ENCODE measurements around the gene DDX20. TPM values are rescaled to one million over a fixed set of nuclear protein-coding genes. Genes with fewer than 3 reads are reported as not detected.
"Not testable (repeated sequence)": the region's sequence is repeated elsewhere in the genome, so short reads cannot be mapped to it uniquely, and the experiment has no call there.

Gene DDX20
- polyA plus RNA-seq, 1 experiment = 6.9 TPM

DNA sequence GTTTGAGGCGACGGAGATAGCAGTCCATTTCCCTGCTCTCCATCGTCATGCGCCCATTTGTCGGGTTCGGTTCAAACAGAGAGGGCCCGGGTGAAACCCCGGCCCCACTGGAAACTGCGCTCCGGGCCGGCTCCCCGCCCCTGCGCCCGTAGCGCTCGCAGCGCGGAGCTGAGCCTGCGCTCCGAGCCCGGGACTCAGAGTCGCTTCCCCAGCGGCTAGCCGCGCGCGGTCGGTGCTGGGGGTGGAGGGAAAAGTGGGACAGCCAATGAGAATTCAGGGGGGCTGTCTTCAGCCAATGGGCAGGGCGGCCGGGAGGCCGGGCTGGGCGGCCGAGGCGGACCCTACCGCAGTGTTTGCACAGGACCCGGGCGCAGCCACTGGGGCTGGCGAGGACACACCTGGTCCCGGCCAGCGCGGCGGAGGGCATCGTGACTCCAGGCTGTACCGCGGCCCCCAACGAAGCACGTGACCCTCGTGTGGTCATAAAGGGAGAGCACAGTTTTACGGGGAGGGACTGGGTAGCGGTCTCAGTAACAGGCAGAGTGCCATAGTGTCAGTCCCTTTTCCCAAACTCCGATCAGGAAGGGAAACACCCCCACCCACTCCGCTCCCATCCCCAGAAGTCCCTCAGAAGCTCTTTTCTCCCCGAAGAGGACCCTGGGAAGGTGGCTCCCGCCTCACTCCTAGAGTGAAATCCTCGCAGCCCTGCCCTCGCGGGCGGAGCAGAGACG lies 16.3 kb upstream of the DDX20 start, which contains the start of gene INKA2:
TSS of gene INKA2 (minus strand) at position 202 of the 731 bp plus-strand sequence. CDS start at position 49, 153 bp downstream.
- Histone ChIP-seq H3K36me3 (ENCODE audit: control insufficient read depth, insufficient read depth, low read length) (no peaks in the 10 kb centered on the region), H3K4me3 (ENCODE audit: low read depth, low read length) (peak within 1 kb of the TSS; percentile 62), H3K27me3 (ENCODE audit: control insufficient read depth, insufficient read depth, low read length) (no peaks in the 10 kb centered on the region)
- TF ChIP-seq, protein P1, sequence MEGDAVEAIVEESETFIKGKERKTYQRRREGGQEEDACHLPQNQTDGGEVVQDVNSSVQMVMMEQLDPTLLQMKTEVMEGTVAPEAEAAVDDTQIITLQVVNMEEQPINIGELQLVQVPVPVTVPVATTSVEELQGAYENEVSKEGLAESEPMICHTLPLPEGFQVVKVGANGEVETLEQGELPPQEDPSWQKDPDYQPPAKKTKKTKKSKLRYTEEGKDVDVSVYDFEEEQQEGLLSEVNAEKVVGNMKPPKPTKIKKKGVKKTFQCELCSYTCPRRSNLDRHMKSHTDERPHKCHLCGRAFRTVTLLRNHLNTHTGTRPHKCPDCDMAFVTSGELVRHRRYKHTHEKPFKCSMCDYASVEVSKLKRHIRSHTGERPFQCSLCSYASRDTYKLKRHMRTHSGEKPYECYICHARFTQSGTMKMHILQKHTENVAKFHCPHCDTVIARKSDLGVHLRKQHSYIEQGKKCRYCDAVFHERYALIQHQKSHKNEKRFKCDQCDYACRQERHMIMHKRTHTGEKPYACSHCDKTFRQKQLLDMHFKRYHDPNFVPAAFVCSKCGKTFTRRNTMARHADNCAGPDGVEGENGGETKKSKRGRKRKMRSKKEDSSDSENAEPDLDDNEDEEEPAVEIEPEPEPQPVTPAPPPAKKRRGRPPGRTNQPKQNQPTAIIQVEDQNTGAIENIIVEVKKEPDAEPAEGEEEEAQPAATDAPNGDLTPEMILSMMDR (IDR thresholded peaks at IDR 0.05; ENCODE audit: insufficient read depth, low read depth, low read length) = no peak
- CTCF ChIA-PET = interaction anchor here (0.6 to 4.0 kb wide), 7 partner anchors 8 to 231 kb away, joined by 3 to 14 read pairs (median 4); no protein-coding TSS in a partner anchor
- no peak for DNase-seq (ENCODE audit: low read depth)
- POLR2A ChIA-PET = interaction anchor here (0.7 to 1.2 kb wide), 2 partner anchors 50 to 232 kb away, joined by 5 to 6 read pairs; no protein-coding TSS in a partner anchor

DNA sequence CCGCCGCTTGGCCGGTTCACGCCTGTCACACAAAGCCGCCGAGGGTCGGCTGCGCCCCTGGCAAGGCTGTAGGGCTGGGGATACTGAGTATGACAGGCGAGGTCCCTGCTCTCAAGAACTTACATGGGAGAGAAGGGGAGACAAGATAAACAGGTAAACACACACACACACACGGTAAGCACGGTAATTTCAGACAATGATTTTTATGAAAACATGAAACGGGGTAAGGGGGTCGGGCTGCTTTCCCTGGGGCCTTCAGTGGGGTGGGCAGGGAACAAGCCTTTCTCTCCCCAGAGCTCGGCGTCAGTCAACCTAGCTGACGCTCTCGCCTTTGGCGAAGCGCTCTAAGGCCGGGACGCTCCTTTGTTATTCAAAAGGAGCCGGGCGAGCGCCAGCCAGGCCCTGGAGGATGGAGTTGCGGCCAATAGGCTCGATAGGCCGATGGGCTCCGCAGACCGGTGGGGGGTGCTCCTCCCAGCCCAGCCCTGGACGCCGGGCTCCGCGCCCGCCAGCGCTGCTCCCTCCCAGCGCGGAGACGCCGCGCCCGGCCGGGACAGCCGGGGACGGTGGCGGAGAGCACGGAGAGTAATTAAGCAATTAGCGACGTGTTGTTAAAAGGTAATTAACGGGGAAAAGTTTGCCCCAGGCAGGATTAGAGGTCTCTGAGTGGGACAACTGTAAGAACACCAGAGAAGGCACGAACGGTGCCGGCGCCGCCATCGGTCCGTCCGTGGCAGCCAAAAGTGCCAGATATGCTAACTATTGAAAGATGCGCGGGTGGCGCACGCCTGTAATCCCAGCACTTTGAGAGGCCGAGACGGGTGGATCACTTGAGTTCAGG lies 15.6 kb upstream of the DDX20 start:
- Histone ChIP-seq H3K27me3 (ENCODE audit: control insufficient read depth, insufficient read depth, low read length) (no peaks in the 10 kb centered on the region), H3K4me3 (ENCODE audit: low read depth, low read length) (peak overlapping the region; percentile 62), H3K36me3 (ENCODE audit: control insufficient read depth, insufficient read depth, low read length) (no peaks in the 10 kb centered on the region)
- TF ChIP-seq, protein P1 (IDR thresholded peaks at IDR 0.05; ENCODE audit: insufficient read depth, low read depth, low read length) = no peak
- DNase-seq (ENCODE audit: low read depth) = no peak
- POLR2A ChIA-PET = no interaction called here
- CTCF ChIA-PET = interaction anchor here (1.4 to 4.0 kb wide), 3 partner anchors 15 to 232 kb away, joined by 6 to 14 read pairs (median 8); no protein-coding TSS in a partner anchor

DNA sequence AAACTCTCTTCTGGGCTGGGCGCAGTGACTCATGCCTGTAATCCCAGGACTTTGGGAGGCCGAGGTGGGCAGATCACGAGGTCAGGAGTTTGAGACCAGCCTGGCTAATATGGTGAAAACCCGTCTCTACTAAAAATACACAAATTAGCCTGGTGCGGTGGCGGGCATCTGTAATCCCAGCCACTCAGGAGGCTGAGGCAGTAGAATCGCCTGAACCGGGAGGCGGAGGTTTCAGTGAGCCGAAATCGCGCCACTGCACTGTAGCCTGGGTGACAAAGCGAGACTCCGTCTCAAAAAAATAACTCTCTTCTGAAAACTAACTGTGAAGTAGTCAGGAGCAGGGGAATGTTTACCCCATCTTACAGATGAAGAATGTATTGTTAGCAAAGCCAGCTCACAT lies 13.4 kb upstream of the DDX20 start:
- H3K4me3 ChIP-seq (ENCODE audit: low read depth, low read length); H3K36me3 ChIP-seq (ENCODE audit: control insufficient read depth, insufficient read depth, low read length); POLR2A ChIA-PET; H3K27me3 ChIP-seq (ENCODE audit: control insufficient read depth, insufficient read depth, low read length); DNase-seq (ENCODE audit: low read depth): not testable (repeated sequence)
- CTCF ChIA-PET = interaction anchor here (1.0 to 2.4 kb wide), 3 partner anchors 25 to 260 kb away, joined by 3 to 12 read pairs (median 6); no protein-coding TSS in a partner anchor

DNA sequence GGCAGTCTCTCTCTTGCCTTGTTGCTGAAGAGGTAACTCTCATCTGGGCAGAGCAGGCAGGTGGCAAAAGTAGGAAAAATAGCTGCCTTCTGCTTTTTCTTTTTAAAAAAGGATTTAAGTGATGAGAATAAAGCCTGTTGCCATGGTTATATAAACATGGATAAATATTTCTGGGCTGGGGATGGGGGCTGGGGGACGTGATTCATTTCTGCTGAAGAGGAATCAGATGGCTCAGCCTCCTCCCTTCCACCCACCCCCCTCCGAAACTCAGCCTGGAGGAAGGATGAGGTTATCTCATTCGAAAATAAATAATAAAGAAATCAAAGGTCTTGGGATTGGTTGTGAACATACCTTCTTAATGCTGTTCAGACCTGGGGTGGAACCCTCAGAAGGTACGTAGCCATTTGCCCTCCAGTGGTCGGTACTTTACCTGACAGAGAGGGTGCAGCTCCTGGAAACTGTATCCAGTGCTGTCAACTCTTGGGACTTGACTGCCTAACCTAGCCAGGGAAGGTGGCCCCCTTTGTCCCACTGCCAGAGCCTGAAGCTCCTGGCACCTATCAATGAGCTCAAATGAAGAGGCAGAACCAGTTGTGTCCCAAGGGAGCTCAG lies 12.7 kb upstream of the DDX20 start:
- POLR2A ChIA-PET = no interaction called here
- Histone ChIP-seq H3K27me3 (ENCODE audit: control insufficient read depth, insufficient read depth, low read length) (no peaks in the 10 kb centered on the region), H3K36me3 (ENCODE audit: control insufficient read depth, insufficient read depth, low read length) (no peaks in the 10 kb centered on the region), H3K4me3 (ENCODE audit: low read depth, low read length) (no peak overlapping the region)
- DNase-seq (ENCODE audit: low read depth) = no peak
- CTCF ChIA-PET = interaction anchor here (1.0 to 2.4 kb wide), 5 partner anchors 15 to 261 kb away, joined by 3 to 12 read pairs (median 7); no protein-coding TSS in a partner anchor
- TF ChIP-seq, protein P1 (IDR thresholded peaks at IDR 0.05; ENCODE audit: insufficient read depth, low read depth, low read length) = no peak

DNA sequence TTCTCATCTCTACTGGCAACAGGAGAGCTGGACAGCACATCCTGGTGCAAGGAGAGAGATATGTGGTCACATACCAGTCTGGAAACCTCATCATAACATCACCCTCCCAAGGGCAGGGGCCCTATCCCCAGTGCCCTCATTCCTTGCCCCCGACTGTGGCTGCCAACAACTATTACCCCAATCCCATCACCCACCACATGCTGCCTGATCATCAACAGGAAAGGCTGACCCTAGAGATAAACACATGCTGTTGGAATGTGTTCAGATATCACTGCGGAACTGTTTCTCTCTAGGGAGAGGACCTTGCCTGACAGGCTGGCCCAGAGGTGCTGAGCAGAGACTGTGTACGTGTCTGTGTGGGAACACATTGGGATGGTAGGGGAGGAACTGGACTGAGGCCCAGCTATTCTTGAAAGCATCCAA lies 12.0 kb upstream of the DDX20 start:
- no peak for DNase-seq (ENCODE audit: low read depth)
- POLR2A ChIA-PET = interaction anchor here (0.5 kb wide), 1 partner anchor 20 kb away, joined by 3 read pairs; no protein-coding TSS in a partner anchor
- CTCF ChIA-PET = interaction anchor here (0.9 to 2.4 kb wide), 5 partner anchors 16 to 236 kb away, joined by 3 to 12 read pairs (median 7); no protein-coding TSS in a partner anchor
- Histone ChIP-seq H3K36me3 (ENCODE audit: control insufficient read depth, insufficient read depth, low read length) (no peaks in the 10 kb centered on the region), H3K27me3 (ENCODE audit: control insufficient read depth, insufficient read depth, low read length) (no peaks in the 10 kb centered on the region), H3K4me3 (ENCODE audit: low read depth, low read length) (no peak overlapping the region)
- TF ChIP-seq, protein P1 (IDR thresholded peaks at IDR 0.05; ENCODE audit: insufficient read depth, low read depth, low read length) = no peak
